NT2/D1 (cell line): Measurements from ENCODE around the gene IER5L.
A peak's percentile ranks its signal among the peaks of the same experiment; 100 is the strongest.

Experiments used
- DNase-seq: peaks from one replicate; pipeline ENCODE4 v3.0.0-alpha.2; 2011; ENCODE audit warnings: low read depth, low spot score
- H3K27me3 ChIP-seq: 2 replicates; pipeline ENCODE4 v1.6.0; 2011; ENCODE audit warnings: mild to moderate bottlenecking; ENCODE audit not compliant: insufficient read length, insufficient read depth
- H3K36me3 ChIP-seq: 2 replicates; pipeline ENCODE4 v1.6.1; 2011; ENCODE audit warnings: mild to moderate bottlenecking, low read length, mixed read lengths; ENCODE audit not compliant: insufficient read depth, insufficient read length
- H3K4me1 ChIP-seq: 2 replicates; pipeline ENCODE4 v1.5.1; 2011; ENCODE audit not compliant: insufficient read depth, insufficient read length
- H3K4me3 ChIP-seq: 2 replicates; pipeline ENCODE4 v1.5.1; 2011; ENCODE audit warnings: low read depth; ENCODE audit not compliant: insufficient read length
- H3K9ac ChIP-seq: 2 replicates; pipeline ENCODE4 v1.6.0; 2011; ENCODE audit warnings: low read depth; ENCODE audit not compliant: insufficient read length
- H3K9me3 ChIP-seq: 2 replicates; pipeline ENCODE4 v1.5.1; 2011; ENCODE audit warnings: mild to moderate bottlenecking, low read length; ENCODE audit not compliant: insufficient read depth
- SUZ12 ChIP-seq: IDR thresholded peaks from 2 replicates; pipeline ENCODE4 v1.6.1; 2011; ENCODE audit not compliant: insufficient read length, insufficient read depth; ENCODE audit errors: extremely low read depth
- YY1 ChIP-seq: IDR thresholded peaks from 2 replicates; pipeline ENCODE4 v1.6.1; 2011; ENCODE audit not compliant: insufficient read length, insufficient read depth
- ZNF274 ChIP-seq: IDR thresholded peaks from 2 replicates; pipeline ENCODE4 v1.6.1; 2011; ENCODE audit warnings: mild to moderate bottlenecking, low read depth, low read length

Gene IER5L

DNA sequence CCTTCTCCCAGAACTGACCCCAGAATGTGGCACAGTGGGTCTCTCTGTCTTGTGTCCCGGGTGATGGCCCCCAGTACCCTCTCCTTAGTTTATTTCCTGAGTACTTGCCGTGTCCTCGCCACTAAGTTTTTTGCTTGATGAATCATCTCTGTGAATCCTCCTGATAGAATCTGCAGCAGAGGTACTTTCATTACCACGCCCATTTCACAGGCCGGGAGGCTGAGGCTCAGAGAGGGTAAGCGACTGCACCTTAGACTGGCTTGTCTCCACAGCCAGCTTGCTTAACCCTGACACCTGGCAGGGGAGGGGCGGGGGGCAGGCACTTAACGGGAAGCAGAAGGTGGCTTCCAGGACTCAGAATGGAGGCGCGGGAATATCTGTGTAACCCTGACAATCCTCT lies 7.9 kb upstream of the IER5L start:
- no peak for TF ChIP-seq SUZ12
- TF ChIP-seq YY1 = no peak
- TF ChIP-seq ZNF274 = no peak
- Histone ChIP-seq H3K9me3 (peaks cover 7% of the 10 kb centered on the region), H3K27me3 (peaks cover 23% of the 10 kb centered on the region), H3K9ac (no peak overlapping the region), H3K4me3 (no peak overlapping the region), H3K36me3 (no peaks in the 10 kb centered on the region), H3K4me1 (peaks cover 9% of the 10 kb centered on the region)
- no peak for DNase-seq

DNA sequence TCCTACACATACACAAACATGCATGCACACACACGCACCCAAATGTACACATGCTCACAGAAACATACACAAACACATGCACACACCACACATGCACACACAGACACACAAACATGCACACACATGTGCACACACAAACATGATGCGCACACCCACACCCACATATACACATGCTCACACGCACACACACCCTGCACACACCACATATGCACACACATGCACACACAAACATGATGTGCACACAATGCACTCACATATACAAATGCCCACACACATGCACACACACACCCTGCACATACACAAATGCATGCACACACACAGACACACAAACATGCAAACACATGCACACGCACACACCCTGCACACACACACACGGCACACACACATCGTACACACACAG lies 7.3 kb upstream of the IER5L start:
- TF ChIP-seq SUZ12 (no peak), YY1 (no peak), ZNF274 (no peak)
- Histone ChIP-seq H3K36me3 (no peaks in the 10 kb centered on the region), H3K9ac (no peak overlapping the region), H3K4me3 (no peak overlapping the region), H3K4me1 (peaks cover 12% of the 10 kb centered on the region), H3K27me3 (peaks cover 29% of the 10 kb centered on the region), H3K9me3 (peaks cover 7% of the 10 kb centered on the region)
- no peak for DNase-seq

DNA sequence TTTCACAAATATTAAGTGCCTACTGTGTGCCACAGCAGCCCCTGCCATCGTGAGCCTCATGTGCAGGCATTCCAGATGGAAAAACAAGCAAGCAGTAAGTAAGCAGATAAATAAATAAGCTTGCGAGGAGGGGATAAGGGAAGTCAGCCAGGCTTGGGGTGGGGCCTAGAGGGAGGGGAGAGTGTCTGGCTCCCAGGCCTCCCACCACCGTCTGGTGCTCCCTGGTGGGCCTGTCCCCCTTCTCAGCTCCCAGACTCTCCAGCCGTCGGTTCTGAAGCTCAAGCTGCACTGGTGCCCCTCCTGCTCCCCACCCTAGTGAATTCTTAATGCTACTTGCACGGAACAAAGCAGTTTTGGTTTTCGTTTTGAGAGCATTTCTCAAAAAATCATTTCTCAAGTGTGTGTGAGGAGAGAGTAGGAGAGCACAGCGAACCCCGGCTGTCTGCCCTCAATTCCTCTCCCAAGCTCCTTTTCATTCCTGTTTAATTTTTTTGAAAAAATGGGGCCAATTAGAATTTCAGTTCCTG lies 6.6 kb upstream of the IER5L start:
- DNase-seq = no peak
- Histone ChIP-seq H3K4me1 (peaks cover 15% of the 10 kb centered on the region), H3K9ac (no peak overlapping the region), H3K36me3 (no peaks in the 10 kb centered on the region), H3K27me3 (peaks cover 36% of the 10 kb centered on the region), H3K4me3 (no peak overlapping the region), H3K9me3 (peaks cover 7% of the 10 kb centered on the region)
- TF ChIP-seq ZNF274 = no peak
- TF ChIP-seq YY1 = no peak
- no peak for TF ChIP-seq SUZ12

DNA sequence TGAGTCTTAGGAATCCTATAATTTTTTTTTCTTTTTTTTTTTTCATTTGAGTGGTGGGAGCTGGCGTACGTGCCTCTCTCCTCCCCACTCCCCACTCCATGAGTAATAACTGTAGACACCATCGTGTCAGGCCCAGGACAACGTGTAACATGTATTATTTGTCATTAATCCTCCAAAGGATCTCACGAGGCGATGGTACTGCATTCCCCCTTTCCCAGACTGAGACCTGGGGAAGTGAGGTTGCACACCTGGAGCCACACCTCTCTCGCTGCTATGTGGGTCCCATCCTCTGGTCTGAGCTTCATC lies 6.1 kb upstream of the IER5L start:
- no peak for TF ChIP-seq YY1
- TF ChIP-seq ZNF274 = no peak
- no peak for TF ChIP-seq SUZ12
- peaks cover 40% of the 10 kb centered on the region for H3K27me3 ChIP-seq
- no peaks in the 10 kb centered on the region for H3K36me3 ChIP-seq
- DNase-seq = no peak
- peaks cover 20% of the 10 kb centered on the region for H3K4me1 ChIP-seq
- peak overlapping the region; percentile 47 for H3K9ac ChIP-seq
- peaks cover 7% of the 10 kb centered on the region for H3K9me3 ChIP-seq
- no peak overlapping the region for H3K4me3 ChIP-seq

DNA sequence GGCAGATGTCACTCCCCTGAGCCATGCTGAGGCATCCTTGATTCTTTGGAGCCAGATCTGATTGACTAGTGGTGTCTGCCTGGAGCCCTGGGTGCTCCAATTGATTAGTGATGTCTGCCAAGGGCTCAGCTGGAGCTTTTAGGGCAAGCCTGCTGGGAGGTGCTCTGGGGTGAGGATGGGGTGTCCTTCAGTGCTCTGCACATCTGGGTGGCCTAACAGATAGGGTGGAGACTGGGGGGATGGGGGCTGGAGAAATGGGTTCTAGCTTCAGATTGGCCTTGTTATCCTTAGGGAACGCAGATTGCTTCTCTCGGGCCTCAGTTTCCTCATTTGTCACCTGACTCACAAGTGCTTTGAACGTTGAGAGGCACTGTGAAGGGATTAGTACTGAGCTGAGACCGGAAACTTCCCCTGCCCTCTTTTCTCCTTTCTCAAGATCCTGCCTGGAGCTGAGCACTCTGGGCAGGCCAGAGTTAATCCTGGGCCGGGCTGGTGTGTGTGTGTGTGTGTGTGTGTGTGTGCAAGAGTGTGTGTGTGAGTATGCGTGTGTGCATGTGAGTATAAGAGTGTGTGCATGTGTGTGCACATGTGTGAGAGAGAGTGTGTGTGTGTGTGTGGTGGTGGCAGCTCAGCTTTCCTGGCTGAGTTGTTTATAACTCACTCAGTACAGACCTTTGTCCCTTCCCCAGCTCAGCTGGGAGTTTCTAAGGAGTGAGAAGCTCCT lies 5.6 kb upstream of the IER5L start:
- DNase-seq = no peak

DNA sequence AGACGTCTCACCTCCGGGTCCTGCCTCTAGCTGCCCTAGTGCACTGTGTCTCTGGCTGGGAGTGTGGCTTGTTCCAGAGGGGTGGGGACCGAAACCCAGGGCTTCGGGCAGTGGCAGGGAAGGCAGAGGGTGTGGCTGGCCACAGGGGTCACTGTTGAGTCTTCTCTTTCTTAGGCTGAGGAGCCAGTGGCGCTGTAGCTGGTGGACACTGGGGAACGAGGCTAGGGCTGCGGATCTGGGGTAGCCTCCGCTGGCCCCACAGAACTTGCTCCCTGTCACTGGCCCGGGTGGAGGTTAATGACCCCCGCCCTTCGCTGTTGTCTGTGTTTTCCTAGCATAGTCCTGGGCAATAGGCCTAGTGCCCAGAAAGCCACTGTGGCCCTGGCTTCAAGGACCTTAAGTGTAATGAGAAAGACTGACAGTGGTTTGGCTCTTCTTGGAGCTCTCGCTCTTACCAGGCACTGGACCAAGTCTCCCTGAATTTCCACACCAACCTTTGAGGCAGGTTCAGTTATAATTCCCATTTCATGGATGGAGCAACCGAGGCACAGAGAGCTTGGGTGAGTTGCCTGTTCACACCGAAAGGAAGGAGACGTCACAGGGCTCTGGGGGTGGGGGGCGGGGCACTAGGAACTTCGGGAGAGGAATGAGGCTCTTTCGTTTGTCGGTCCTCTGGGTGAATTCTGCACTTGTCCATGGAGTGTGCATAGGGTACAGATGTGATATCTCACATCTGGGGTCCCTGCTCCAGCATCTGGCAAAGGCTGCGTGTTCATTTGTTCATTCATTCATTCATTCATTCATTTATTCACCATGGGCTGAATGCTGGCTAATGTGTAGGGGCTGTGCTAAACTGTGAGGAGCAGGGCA lies 4.8 kb upstream of the IER5L start:
- TF ChIP-seq SUZ12 (no peak), YY1 (no peak), ZNF274 (no peak)
- H3K4me1 ChIP-seq = peaks cover 20% of the 10 kb centered on the region
- no peaks in the 10 kb centered on the region for H3K36me3 ChIP-seq
- no peak overlapping the region for H3K4me3 ChIP-seq
- H3K27me3 ChIP-seq = peaks cover 40% of the 10 kb centered on the region
- no peak for DNase-seq
- H3K9ac ChIP-seq = no peak overlapping the region
- peaks cover 7% of the 10 kb centered on the region for H3K9me3 ChIP-seq

More for the DNA sequence above, 5.6 kb upstream of the IER5L start:
- peaks cover 40% of the 10 kb centered on the region for H3K27me3 ChIP-seq
- no peak overlapping the region for H3K4me3 ChIP-seq
- no peak for TF ChIP-seq YY1
- no peak overlapping the region for H3K9ac ChIP-seq
- no peaks in the 10 kb centered on the region for H3K36me3 ChIP-seq
- H3K4me1 ChIP-seq = peaks cover 20% of the 10 kb centered on the region
- peaks cover 7% of the 10 kb centered on the region for H3K9me3 ChIP-seq

DNA sequence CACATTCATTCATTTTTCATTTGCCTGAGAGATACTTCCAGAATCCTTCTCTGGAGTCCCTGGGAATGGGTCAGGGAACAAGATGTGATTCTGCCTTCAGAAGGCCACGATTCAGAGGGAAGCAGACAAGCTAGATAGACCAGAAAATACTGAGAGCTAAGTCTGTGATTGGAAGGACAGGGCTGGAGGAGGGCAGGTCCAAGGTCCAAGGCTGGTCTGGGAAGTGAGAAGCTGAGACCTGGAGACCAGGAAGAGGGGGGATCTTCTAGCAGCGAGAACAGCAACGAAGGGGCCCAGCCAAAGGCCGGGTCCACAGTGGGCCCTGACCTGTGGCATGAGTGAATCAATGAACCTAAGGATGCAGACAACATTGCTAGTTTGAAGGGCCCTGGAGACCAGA lies 4.1 kb upstream of the IER5L start:
- H3K9ac ChIP-seq = no peak overlapping the region
- no peak for DNase-seq
- peaks cover 4% of the 10 kb centered on the region for H3K9me3 ChIP-seq
- no peaks in the 10 kb centered on the region for H3K36me3 ChIP-seq
- no peak for TF ChIP-seq YY1
- no peak for TF ChIP-seq SUZ12
- TF ChIP-seq ZNF274 = no peak
- peaks cover 40% of the 10 kb centered on the region for H3K27me3 ChIP-seq
- no peak overlapping the region for H3K4me3 ChIP-seq
- H3K4me1 ChIP-seq = peaks cover 20% of the 10 kb centered on the region
